HG03460 (cell line): ENCODE data around the gene OTULIN.

Experiments
- ATAC-seq: cut with Tn5 transposase; IDR thresholded peaks from one replicate; pipeline ENCODE4 v1.9.1; 2021; ENCODE audit not compliant: unreplicated experiment

The OTULIN gene

DNA sequence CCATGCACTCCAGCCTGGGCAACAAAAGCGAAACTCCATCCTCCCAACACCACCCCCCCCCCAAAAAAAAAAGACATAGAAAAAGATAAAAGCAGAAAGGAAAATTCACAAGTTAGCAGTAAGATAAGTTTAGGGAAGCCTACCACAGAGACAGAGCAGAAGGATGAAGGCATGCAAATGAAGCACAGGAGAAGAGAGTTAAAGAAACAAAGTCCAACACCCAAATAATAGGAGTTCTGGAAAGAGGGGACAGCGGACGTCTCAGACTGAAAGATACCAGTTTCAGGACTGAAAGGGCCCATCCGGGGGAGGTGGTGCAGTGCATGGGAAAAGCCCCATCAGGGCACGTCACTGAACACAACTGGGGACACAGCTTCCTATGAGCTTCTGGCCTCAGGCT, 54.3 kb downstream of the OTULIN start:
- ATAC-seq, result no peak

DNA sequence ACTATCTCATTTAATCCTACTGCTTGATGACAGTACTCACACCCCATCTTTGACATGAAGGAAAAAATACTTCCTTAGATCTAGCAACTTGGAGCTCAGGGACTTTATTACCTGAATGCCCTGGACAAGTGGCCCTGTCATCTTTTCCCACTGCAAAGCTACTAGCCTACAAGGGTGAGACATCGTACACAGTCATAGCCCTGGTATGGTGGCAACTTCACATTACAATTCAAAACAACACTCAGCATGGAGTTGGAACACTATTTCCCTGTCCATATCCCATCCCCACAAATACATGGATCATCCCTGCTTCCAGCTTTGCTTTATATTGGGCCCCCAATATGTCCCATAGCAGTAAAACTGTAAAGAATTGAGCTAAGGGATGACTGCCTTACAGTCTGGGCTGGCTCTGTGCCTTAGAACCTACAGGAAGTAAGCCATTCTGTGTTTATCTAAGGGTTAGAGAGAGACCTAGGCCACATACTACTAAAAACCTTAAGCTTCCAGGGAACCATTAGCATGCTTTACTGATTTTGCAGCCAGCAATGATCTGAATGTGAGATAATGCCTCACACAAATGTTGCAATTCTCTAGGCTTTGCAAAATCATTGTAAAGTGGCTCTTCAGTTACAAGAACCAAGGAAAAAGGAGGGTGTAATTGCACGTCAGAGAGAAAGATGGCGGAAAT, 55.9 kb downstream of the OTULIN start:
- no peak for ATAC-seq

- no peak for ATAC-seq
Observed at GRCh38 chr5:14721990-14722656, 57.6 kb downstream of the OTULIN start.

DNA sequence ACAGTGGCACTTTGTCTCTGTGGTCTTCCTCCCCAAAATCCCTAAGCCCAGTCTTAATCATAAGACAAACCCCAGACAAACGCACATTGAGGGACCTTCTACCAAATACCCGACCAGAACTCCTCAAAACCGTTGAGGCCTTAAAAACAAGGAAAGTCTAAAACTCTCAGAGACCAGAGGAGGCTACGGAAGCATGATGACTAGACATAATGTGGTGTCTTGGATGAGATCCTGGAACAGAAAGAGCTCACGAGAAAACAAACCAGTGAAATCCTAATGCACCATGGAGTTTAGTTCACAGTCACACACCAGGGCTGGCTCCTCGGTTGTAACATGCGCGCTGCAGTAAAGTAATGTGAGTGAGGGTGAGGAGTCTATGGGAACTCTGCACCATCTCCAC, 58.4 kb downstream of the OTULIN start:
- no peak for ATAC-seq

GRCh38 chr5:14723701-14724132, 59.2 kb downstream of the OTULIN start:
- no peak for ATAC-seq

DNA sequence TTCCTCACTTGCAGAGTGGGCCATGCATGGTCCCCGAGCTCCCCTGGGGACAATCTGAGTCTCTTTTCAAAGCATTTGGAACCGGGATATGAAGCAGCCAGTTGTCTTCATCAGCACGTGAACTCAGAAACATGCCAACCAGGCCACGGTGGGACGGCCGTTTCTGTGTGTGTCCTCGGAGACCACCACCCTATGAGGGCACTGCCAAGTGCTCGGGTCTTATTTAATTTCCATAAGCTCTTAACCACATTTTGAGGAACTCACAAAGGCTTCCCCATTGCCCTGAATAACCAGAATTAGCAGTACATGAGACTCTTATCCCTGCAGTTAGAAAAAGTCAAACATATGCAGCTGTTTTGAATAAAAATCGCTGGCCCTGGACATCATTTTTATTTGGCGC, 60.1 kb downstream of the OTULIN start:
- no peak for ATAC-seq

GRCh38 chr5:14726066-14726838, 61.7 kb downstream of the OTULIN start:
- ATAC-seq, result no peak

GRCh38 chr5:14727428-14727865, 62.9 kb downstream of the OTULIN start:
- ATAC-seq, result no peak

DNA sequence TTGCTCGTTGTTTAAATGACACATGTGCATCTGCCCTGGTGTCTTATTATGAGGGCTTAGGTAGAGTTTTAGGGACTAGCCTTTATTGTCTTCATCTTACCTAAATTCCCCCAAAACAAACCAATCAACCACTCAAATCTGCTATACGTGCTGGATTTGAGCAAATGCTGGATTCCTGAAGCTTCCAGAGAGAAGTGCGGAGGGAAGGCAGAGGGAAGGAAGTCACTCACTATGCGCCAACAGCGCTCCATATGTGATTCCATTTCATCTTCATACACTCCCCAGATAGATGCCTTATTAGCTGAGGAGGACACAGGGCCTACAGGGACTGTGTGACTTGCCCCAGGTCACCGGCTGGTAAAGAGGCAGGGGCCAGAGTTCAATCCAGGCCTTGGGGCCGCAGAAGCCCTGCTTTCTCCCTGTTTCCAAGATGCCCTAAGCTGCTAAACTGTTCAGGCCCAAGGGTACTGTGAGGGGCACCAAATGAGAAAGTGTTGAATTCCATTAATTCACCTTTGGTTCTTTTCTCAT, 63.5 kb downstream of the OTULIN start:
- ATAC-seq, result no peak

DNA sequence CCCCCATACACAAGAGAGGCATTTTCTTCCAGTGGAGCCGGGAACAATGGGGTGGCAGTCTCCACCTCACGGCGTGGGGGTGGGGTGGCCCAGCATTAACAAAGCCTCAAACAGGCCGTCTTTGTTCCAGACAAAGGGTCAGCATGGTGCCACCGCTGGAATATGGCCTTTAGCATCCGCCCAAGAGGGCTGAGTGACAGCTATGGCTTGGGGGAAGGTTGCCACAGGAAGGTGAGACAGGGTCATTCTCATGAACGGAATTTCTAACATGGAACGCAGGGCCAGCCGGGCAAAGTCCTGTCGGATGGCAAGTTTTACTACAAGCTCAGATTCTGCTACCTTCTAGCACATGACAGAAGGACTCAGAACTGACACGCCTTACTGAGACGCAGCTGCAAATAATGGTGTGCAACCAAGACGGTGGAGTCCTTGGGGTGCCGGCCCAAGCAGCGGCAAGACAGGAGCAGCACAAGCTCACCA, 64.0 kb downstream of the OTULIN start:
- no peak for ATAC-seq

DNA sequence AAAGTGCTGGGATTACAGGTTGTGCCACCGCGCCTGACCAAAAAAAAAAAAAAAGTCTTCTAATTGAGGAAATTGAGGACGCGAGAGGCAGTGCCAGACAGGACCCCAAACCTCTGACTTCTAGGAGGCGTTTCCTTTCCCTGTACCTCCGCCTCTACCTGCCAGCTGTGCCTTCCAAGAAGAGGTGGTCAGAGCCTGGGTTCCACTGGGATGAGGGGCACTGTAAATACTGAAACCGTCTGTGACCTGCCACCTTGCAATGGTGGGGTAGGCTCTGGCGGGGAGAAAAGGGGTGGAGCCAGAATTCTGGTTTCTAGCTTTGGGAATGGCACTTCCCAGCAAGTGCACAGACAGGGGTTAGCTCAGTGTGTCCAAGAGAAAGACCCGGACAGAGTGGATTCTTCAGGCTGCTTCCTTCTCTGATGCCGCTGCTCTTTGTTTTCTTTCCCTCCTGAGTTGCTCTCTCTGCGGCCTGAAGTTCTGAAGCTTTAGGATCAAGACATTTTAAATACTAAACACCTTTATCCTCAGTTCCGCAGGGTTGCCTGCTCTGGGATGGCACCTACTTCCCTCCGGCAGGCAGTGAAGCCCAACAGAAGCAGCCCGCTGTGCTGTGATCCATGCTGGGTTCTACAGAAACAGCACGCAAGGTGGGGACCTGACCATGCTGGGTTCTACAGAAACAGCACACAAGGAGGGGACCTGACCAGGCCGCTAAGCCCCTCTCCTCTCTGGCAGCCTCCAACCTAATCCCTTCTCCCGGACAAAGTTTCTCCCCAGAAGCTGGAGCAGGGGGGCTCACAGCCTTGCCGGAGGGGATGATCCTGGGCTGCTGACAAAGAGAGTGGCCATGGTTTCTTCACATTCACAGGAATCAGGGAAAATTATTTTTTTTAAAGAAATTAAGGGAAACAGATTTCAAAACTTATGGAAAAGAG, 65.2 kb downstream of the OTULIN start:
- ATAC-seq, result no peak

DNA sequence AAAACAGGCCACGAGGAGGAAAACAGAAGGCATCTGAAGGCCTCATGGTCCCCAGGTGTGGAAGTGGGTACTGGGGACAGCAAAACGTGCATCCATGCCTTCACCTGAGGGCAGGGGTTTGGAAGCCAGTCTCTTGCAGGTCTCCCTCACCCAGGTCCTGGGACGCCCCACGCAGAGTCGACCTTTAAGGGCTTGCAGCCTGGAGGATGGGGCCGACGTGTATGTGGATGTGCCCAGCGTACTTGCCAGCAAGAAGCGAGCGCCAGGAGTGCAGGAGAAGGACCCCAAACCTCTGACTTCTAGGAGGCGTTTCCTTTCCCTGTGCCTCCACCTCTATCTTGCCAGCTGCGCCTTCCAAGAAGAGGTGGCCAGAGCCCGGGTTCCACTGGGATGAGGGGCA, 65.9 kb downstream of the OTULIN start:
- ATAC-seq, result no peak

DNA sequence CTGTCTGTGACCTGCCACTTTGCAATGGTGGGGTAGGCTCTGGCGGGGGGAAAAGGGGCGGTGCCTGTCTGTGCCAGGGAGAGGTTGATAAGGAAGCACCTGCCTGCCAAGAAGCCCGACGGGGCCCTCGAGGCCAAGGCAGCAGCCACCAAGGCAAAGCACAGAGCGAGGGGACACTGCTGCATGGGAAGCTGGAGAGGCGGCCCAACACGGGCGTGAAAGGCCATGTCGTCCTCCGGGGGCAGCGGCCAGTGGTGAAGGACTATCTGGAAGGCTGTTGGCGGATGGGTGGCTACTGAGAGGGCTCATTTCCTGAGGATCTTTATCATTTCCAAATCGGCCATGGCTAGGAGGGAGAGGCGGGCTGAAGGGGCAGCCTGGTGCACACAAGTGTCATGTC, 66.4 kb downstream of the OTULIN start:
- ATAC-seq, result no peak

DNA sequence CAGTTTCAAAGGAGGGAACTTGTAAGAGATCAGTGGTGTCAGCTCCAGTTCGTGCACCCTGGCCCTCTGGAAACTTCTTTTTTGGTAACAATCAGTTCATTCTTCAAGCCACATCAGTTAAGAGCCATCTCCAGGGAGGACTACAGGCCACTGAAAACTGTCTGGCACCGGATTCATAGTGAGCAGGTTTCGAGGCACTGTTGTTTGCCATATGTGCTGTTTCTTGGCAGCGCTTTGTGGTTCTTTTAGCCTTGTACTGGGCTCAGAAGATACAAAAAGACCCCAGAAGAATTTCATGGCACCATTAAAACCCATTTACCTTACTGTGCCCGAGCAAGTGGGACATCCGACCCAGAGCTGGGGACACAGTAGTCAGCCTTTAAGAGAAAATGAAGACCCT, 68.5 kb downstream of the OTULIN start:
- ATAC-seq, result no peak

GRCh38 chr5:14733661-14734060, 69.1 kb downstream of the OTULIN start:
- no peak for ATAC-seq

DNA sequence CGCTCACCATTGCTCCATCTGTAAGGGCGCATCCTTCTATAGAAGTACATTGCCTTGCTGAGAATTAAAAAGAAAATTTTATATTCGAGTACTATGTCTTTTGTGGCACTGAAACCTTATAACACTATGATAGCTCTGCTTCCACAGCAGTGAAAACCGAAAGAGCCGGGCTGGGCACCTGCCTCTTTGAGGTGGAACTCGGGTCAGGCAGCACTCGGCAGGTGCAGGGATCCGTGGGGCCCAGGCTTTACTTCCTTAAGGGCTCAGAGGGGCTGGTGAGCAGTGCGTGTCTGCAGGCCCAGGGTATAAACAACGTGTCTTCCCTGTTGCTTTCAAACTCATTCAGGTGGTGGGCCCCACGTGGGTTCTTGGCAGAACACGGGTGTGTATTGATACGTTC, 69.9 kb downstream of the OTULIN start:
- ATAC-seq, result no peak

GRCh38 chr5:14735944-14736343, 71.4 kb downstream of the OTULIN start:
- no peak for ATAC-seq

- no peak for ATAC-seq
Observed at GRCh38 chr5:14737291-14737690, 72.8 kb downstream of the OTULIN start.

GRCh38 chr5:14738050-14738449, 73.5 kb downstream of the OTULIN start:
- no peak for ATAC-seq

- ATAC-seq, result no peak
Observed at GRCh38 chr5:14739538-14739937, 75.0 kb downstream of the OTULIN start.

DNA sequence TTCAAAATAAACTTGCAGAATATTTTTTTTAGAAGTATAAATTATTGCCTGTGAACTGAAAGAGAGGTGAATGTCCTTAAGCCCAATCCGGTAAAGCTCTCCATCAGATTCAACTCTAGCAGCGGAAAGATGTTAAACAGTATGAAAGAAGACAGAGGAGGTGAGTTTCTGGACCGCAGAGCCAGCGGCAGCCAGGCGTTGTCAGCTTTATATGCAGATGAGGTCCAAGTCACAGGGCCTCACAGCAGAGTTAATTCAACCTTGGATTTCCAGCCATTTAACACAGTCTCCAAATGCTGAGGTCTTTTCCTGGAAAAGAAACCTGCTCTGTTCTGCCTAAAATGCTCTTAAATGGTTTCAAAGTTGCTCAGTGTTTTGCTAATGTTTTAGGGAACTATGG, 75.5 kb downstream of the OTULIN start:
- no peak for ATAC-seq
